Astrocyte of the spinal cord (primary cell): Measurements from ENCODE around the gene CTIF.
A peak's percentile ranks its signal among the peaks of the same experiment; 100 is the strongest.

ENCODE experiments used
- DNase-seq: peaks from one replicate; pipeline ENCODE4 v3.0.0; 2011; ENCODE audit warnings: low read depth, low spot score
- H3K4me3 ChIP-seq: 2 replicates; pipeline ENCODE4 v1.5.1; 2011; ENCODE audit warnings: low read depth, mild to moderate bottlenecking, low read length, moderate library complexity
- CTCF ChIP-seq: IDR thresholded peaks from 2 replicates; pipeline ENCODE4 v1.5.1; 2012; ENCODE audit warnings: low read depth, mild to moderate bottlenecking, low read length, inconsistent platforms
- in situ Hi-C: cut with HindIII; loops from 2 replicates; pipeline ENCODE4 v1.10.0; 2017; ENCODE audit warnings: low sequenced_read_pairs

CTIF gene

GRCh38 chr18:48665654-48666053 is 126.8 kb downstream of the CTIF start:
- no peak for TF ChIP-seq CTCF
- in situ Hi-C loops = no loop called here
- no peak for DNase-seq
- no peak overlapping the region for H3K4me3 ChIP-seq

GRCh38 chr18:48666613-48667012 is 127.8 kb downstream of the CTIF start:
- no peak overlapping the region for H3K4me3 ChIP-seq
- in situ Hi-C loops = no loop called here
- TF ChIP-seq CTCF = no peak

GRCh38 chr18:48667276-48668254 is 128.7 kb downstream of the CTIF start:
- DNase-seq = peak; percentile 46
- TF ChIP-seq CTCF = peak; percentile 51
- no peak overlapping the region for H3K4me3 ChIP-seq
- in situ Hi-C loops = no loop called here

More at GRCh38 chr18:48666613-48667012, 127.8 kb downstream of the CTIF start:
- no peak for DNase-seq

DNA sequence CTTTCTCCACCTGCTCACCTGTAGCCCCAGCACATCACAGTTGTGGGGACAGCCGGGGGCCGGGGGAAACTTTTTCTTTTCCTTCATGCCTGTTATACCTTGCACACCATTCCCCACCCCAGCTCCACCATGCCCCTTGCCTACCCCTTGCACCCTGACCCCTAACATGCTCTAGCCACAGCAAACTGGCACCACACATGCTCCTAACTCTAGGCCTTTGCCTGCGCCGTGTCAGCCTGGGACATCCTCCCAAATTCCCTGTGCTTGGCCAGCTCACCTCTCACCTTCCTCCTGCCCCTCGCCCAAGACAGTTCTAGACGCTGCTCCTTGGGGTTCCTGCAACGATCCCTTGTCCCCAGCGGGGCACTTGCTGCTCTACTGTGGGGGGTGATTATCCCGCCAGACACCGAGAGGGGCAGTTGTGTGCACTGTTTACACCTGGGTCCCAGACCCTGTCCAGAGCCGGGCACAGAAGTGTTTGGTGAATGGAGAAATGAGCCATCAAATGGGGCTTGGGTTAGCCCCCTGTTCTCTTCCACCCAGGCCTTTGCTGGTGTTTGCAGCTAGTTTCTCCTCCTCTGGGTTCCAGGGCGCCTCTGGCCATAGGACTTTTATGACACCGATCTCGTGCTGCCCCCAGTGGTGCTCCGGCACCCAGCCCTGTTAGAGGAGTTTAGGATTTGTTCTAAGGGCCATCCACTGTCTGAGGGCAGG is 129.8 kb downstream of the CTIF start:
- in situ Hi-C loops = no loop called here
- TF ChIP-seq CTCF = peak; percentile 28

DNA sequence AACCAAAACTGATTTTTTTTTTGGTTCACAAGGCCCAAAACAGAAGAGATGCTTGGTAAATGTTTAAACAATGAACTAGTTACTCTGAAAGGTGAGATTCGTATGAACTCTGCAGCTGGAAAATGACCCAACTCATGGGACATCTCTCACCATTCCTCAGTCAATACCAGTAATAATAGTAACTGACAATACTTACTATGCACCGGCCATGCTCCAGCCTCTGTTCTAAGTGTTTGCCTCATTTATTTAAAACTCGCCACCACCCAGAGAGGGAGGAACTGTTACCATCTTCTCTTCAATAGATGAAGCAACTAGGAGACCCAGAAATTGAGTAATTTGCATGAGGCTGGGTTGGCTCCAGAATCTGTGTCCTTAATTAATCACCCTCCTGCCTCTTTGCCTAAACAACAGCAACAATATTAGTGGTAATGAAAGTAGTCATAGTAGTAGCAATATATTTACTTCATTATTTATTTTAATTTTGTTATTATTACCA is 130.4 kb downstream of the CTIF start:
- TF ChIP-seq CTCF = no peak
- in situ Hi-C loops = no loop called here
- H3K4me3 ChIP-seq = no peak overlapping the region
- no peak for DNase-seq

More for the DNA sequence above, 129.8 kb downstream of the CTIF start:
- H3K4me3 ChIP-seq = no peak overlapping the region
- DNase-seq = no peak

DNA sequence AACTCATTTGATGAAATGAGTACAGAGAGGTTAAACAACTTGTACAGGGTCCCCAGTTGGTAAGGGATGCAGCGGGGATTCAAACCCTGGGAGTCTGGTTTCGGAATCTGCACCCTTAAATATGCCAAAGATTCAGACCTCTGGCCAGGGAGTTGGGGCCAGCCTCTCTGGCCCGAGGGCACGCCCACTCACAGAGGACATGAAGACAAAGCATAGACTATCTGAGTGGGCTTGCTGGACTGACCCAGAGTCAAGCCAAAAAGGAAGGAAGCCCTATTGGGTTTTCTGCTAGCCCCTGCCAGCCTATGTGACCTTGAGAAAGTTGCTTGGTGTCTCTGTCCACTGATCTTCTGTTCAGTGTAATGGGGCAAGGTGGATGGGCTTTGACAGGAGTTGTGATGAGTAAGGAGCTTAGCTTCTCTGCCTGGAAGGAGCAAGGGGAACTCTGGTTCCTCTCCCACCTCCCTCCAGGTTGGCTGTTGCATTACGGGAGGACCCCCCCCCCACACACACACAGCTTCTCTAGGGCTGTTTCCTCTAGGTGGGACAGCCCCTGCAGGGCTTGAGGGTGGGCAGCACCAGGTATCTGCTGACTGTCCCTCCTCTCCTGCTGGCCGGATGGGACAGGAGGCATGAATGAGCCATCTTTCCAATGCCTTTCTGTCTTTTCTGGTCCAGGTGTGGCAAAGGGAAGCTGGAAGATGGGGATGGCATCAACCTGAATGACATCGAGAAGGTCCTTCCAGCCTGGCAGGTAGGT is 131.3 kb downstream of the CTIF start:
- DNase-seq = no peak
- H3K4me3 ChIP-seq = no peak overlapping the region
- no peak for TF ChIP-seq CTCF
- in situ Hi-C loops = no loop called here
